DMS 273 (cell line): ENCODE data around the gene TTC12.

ENCODE experiments used
- DNase-seq: peaks from one replicate; lab custom pipeline; 2025; ENCODE audit not compliant: unreplicated experiment; lab: John Stamatoyannopoulos, UW

The TTC12 gene

DNA sequence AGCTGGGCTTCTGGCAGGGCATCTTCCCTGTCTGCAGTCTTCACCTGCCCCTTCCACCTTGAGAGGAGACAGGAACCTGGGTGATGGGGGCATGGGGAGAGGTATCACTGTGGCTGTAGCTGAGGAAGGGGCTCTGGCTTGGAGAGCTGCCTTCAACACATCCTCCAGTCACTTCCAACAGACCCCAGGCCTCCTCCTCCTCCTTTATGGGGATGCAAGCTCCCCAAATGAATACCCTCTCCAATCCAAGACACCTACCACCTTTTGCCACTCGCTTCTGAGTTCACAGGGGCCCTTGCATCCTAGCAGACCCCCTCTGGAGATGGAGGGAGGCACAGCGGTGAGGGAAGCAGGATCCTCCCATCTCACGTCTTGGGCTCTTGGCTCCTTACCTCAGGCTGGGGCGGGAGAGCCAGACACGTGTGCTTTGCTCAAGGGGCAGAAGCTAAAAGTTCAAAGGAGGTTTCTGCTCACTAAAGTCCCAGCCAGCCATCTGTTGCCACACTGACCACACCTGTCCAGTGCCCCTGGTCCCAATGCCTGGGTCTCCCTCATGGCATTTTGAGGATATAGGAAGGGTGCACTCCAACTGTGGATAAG is 86.3 kb downstream of the TTC12 start:
- no peak for DNase-seq

DNA sequence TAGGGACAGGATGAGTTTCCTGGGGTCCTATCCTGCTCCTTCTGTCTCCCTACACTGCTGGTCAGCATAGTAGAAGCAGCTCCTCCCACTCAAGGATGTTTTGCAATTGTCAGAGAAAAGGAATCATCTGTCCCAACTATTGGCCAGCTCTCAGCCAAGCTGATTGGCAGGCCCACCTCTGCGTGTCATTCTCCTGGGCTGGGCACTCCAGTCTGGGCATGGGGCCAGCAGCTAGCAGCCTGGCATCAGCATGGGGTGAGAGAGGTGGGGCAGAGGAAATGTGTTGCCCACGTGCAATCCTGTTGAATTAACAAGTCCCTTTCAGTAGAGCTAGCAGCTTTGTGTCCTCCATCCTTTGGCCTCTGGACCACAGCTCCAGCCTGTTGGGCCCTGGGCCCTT is 87.3 kb downstream of the TTC12 start:
- peak; percentile 95 for DNase-seq

DNA sequence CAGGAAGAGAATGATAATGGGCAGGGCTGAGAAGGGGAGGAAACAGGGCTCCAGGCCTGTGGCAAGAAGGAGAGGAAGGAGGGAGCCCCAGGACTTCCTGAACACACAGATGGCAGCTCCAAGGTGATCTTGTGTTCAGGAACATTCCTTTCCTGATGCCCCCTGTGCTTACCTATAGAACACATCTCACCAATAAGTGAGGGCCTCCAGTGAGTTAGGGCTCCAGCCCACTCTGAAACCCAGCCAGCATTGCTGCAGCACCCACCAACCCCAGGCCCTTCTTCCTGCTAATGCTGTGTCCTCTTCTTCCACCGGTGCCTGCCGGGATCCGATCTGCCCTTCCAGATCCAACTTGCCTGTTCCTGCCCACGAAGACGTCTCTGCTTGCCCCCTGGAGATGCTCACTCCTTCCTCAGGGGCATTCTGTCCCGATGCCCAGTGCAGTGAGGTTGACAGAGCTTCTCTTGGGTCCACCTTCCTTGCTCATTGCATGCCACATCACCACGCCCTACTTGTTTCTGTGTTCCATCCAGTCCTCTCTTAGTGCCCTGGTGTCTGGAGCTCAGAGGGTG is 90.6 kb downstream of the TTC12 start:
- no peak for DNase-seq

DNA sequence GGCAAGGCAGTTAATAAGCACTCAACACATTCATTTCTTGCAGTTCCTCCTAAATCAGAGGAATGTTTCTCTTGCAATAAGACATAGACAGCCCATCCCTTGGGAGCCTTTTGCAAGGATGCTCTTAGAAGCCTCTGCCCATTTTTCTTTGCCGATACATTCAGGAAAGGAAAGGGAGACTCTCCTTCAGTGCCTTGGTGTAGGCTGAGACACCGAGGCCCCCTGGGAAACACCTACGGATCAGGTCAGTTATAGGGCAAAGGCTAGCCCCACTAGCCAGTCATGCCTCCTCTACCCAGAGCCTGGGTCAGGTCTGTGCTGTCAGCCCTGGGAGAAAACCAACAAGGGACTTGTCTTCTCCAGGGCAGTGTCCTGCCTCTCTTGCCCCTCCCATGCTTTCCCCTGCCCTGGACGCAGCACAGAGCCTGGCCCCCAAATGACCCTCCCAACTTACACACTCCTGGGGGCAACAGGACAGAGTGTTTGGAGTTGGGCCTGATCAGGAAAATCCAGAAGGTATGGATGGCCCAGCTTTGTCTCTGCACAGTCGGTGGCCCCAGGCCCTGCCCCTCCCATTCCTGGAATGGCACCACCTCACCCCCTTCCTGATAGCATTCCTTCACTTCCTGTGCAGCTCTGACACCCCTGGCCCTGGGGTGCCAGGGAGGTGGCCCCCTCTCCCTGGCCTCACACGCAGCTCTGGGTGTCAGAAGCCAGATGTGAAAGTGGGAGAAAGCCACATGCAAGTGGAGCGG is 91.5 kb downstream of the TTC12 start:
- DNase-seq: no peak

DNA sequence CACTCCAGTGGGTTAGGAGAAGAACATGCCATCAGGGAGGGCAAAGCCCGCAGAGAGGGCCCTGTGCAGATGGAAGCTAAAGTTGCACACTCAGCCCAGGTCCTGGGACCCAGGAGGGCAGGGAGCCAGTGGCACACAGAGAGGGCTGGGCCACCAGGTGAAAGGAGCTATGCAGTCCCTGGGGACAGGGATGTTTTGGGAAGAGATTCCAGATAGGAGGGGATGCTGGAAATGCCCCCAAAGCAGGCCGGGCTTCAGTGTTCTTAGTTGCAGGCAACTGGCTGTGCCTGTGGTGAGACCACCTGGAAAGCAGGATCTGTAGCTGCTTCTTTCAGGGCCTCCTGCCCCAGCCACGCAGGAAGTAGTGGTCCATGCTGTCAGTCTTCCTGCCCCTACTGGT is 92.8 kb downstream of the TTC12 start:
- no peak for DNase-seq

DNA sequence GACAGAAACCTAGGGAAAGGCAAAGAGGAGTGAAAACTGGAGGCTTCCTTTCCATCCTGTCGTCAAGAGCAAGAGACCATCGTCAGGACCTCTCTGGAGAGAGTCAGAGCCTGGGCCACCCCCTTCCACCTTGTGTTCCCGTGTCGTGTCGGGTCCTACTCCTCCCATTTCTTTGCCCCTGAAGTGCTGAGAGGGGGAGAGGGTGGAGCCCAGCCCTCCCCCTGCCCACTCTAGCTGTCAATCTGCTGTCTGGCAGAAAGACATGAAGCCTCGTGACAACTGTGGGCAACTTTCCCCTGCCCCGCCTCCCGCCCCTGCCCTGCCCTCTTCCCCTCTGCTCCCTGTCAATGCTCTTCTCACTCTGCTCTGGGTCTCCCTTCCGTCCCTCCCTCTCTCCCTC is 93.8 kb downstream of the TTC12 start:
- no peak for DNase-seq

DNA sequence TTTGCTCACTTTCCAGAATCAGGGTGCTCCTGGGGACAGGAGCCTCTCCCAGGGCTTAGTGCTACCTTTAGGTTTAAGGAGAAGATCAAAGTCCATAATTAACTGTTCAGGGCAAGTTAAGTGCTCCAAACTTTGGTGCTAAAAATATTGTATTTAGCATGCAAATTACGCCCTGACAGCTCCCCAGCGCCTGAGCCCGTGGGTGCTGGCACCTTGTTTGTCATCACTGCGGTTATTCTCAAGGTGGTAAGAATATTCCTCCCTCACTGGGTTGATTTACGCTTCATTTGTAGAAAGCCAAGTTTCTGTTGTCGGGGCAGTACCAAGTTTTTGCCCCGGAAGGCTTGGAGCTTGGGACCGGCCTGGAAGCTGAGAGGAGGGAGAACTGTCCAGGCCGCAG is 94.5 kb downstream of the TTC12 start:
- DNase-seq: no peak

DNA sequence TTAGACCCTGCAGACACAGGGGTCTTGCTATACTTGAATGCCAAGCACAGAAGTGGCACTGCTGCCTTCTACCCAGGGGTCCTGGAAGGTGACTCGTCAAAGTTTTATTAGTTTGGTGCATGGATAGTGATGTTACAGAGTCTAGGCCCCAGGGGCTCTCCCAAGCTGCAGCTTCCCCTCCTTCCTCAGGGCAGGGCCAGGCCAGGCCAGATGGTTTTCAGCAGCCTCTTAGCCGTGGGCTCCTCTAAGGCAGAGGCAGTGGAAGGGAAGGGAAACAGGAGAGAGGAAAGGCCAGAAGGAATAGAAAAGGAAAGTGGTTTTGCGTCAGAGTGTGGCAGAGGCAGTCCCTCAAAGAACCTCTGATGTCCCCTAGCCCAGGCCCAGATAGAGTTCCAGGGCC is 95.1 kb downstream of the TTC12 start:
- DNase-seq: no peak

DNA sequence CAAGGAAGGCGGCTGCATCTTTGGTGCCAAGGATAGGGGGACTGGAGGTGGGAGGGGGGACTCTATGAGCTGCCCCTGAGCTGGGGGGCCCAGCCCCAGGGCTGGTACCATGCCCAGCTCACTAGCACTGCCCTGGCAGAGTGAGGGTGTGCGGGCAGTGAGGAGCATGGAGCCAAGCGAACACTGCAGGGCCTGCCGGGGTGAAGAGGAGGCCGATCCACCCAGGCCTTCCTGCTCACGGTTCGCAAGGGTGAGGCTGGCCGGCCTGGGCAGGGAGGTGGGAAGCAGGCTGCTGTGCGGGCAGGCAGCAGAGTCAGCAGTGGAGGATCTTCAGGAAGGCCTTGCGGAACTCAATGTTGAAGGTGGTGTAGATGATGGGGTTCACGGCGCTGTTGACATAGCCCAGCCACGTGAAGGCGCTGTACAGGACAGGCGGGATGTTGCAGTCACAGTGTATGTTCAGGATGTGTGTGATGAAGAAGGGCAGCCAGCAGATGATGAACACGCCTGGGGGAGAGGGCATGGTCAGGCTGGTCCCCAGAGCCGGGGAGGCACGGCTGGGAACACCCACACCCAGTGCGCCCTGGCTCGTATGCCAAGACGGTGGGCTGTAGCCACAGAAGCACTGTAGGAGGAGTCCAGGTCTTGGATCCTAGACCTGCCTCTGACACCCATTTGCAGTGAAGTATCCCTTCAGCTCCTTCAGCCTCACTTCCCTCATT is 96.2 kb downstream of the TTC12 start:
- DNase-seq: no peak

DNA sequence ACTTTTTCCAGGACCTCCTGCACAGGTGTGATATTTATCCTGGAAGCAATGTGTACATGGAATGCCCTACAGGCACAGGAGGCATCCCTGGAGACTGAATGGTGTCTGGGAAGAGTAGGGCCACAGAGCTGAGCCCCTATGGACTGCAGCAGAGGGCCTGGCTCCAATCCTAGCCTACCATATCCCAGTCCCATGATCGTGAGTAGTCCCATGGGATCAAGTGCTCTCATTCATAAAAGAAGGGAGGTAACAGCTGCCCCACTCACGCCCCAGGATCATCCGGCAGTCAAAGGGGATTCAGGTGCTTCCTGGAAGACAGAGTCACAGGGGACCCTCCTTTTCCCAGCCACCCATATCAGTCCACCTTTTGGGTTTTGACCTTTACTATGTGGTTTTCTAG is 97.2 kb downstream of the TTC12 start:
- DNase-seq: no peak

DNA sequence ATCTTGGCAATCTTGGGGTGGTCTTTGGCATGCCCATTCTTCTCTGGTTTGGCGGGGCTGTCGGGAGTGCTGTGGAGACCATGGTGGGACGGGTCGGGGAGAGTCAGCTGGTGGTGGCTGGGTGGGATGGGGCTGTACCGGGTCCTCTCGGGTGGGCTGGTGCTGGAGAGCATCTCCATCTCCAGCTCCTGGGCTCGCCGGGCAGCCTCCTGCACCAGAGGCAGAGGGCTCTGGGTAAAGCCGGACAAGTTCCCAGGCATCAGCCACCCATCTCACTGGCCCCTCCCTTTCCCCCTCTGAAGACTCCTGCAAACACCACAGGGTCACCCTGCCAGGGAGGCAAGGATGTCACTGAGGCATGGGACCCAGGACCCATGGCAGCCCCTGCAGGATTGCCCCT is 98.3 kb downstream of the TTC12 start:
- no peak for DNase-seq

DNA sequence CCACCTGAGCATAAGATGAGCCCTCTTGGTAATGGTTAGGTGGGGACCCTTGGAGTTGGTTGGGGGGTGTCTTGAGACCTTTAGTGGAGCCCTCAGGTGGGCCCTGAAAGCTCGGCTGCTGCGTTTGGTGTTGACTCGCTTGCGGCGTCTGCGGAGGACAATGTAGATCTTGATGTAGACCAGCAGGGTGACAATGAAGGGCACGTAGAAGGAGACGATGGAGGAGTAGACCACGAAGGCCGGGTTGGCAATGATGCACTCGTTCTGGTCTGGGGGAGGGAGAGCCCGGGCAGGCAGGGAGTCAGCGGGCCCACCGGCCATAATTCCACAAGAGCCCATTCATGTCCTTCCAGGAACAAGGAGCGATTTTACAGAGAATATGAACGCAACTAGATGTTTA is 101.0 kb downstream of the TTC12 start:
- no peak for DNase-seq
